ENCODE data around the gene SIGLEC6.

Gene SIGLEC6

DNA sequence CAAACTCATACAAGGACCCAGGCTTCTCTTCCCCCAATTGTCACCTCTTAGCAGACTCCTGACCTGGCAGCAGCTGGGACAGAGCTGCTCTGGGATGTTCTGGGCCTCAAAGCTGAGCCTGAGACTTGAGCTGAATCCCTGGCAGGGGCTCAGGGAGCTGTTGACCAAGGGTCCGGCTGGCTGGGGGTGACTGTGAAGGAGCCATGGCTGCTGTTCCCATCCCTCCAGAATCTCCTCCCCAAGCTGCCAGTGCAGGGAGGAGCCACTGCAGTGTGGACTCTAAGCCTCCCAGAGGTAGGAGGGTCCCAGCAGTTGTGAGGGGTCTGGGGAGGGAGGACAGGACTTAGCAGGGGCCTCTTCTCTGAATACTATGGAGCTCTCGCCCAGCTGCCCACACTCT is 2.2 kb downstream of the SIGLEC6 start:
- no peaks in the 10 kb centered on the region for H3K79me2 ChIP-seq (ENCODE audit: control insufficient read depth, insufficient read depth, low read length, unreplicated experiment)
- H3K27me3 ChIP-seq (ENCODE audit: insufficient read depth, low read length): peaks cover 35% of the 10 kb centered on the region
- no peaks in the 10 kb centered on the region for H3K36me3 ChIP-seq (ENCODE audit: insufficient read depth, low read length)
- H3K27ac ChIP-seq (ENCODE audit: low read depth, low read length): no peak overlapping the region
- H2AFZ ChIP-seq (ENCODE audit: low read length, unreplicated experiment): no peak overlapping the region
- no peak overlapping the region for H3K4me3 ChIP-seq (ENCODE audit: low read depth, low read length)
- H3K4me1 ChIP-seq (ENCODE audit: control insufficient read depth, insufficient read depth, low read length, unreplicated experiment): no peaks in the 10 kb centered on the region

DNA sequence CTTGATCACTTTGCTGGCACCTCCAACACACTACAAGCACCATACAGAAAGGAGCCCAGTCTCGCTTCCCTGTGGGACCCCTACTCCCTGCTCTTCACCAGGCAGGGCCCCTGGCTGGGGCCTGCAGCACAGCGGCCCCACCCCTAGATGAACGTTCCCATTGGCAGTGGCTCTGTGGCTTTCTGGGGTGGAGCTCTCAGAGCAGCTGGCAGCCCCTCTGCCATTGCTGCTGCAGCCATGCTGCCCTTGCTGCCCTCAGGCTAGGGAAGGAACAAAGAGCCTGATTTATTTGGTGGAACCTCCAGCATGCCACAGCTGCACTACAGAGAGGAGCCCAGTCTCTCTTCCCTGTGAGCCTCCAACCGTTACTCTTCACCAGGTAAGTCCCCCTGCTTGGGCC is 5.8 kb downstream of the SIGLEC6 start:
- peaks cover 15% of the 10 kb centered on the region for H3K27me3 ChIP-seq (ENCODE audit: insufficient read depth, low read length)
- H3K4me1 ChIP-seq (ENCODE audit: control insufficient read depth, insufficient read depth, low read length, unreplicated experiment): no peaks in the 10 kb centered on the region
- no peaks in the 10 kb centered on the region for H3K79me2 ChIP-seq (ENCODE audit: control insufficient read depth, insufficient read depth, low read length, unreplicated experiment)
- no peak overlapping the region for H3K4me3 ChIP-seq (ENCODE audit: low read depth, low read length)
- no peaks in the 10 kb centered on the region for H3K36me3 ChIP-seq (ENCODE audit: insufficient read depth, low read length)
- no peak overlapping the region for H3K27ac ChIP-seq (ENCODE audit: low read depth, low read length)
- no peak overlapping the region for H2AFZ ChIP-seq (ENCODE audit: low read length, unreplicated experiment)

DNA sequence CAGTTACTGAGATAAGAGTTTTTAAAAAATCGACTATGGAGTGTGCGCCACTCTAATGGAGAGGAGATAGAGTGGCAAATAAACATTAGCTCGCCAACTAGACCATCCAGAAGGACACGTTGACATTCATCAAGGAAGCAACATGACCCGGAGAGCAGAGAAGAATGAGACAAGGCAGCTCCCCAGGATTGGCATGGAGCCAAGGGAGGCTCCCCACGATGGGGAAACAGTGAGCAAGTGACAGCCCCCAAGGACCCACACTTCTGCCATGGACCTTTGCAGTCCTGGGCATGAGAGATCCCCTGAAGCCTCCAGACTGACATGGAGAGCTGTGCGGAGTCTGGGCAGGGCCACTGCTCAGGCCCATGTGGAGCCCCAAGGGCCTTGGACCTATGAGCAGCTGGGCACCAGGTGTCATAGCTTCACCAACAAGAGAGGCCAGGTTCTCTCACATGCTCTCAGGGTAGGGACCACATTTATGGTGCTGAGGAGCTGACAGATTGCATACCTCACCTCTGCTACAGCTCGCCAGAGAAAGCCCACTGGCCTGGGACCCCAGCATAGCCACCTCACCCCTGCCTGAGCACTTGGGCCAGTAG is 6.7 kb downstream of the SIGLEC6 start:
- Histone ChIP-seq H3K27me3 (ENCODE audit: insufficient read depth, low read length) (peaks cover 15% of the 10 kb centered on the region), H3K27ac (ENCODE audit: low read depth, low read length) (no peak overlapping the region), H3K4me1 (ENCODE audit: control insufficient read depth, insufficient read depth, low read length, unreplicated experiment) (no peaks in the 10 kb centered on the region), H2AFZ (ENCODE audit: low read length, unreplicated experiment) (no peak overlapping the region), H3K79me2 (ENCODE audit: control insufficient read depth, insufficient read depth, low read length, unreplicated experiment) (no peaks in the 10 kb centered on the region), H3K36me3 (ENCODE audit: insufficient read depth, low read length) (no peaks in the 10 kb centered on the region), H3K4me3 (ENCODE audit: low read depth, low read length) (no peak overlapping the region)

DNA sequence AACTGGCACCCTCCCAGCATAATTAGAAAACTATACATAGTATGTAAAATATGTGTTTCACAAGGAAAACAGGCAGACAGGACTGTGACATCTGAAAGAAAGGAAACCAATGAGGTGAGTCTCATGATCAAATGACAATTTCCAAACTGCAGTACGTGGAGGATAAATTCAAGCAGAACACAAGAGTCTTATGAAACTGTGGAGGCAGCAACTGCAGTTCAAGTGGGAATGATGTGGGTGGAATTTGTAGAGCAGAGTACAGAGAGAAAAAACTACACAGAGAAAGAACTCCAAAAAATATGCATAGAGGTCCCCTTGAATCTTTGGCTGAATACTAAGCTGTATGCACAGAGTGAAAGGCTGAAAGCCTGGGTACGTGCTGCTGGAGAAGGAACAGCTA is 9.7 kb downstream of the SIGLEC6 start:
- no peak overlapping the region for H3K27ac ChIP-seq (ENCODE audit: low read depth, low read length)
- H3K27me3 ChIP-seq (ENCODE audit: insufficient read depth, low read length): peaks cover 11% of the 10 kb centered on the region
- no peaks in the 10 kb centered on the region for H3K79me2 ChIP-seq (ENCODE audit: control insufficient read depth, insufficient read depth, low read length, unreplicated experiment)
- H3K36me3 ChIP-seq (ENCODE audit: insufficient read depth, low read length): no peaks in the 10 kb centered on the region
- no peak overlapping the region for H2AFZ ChIP-seq (ENCODE audit: low read length, unreplicated experiment)
- H3K4me1 ChIP-seq (ENCODE audit: control insufficient read depth, insufficient read depth, low read length, unreplicated experiment): no peaks in the 10 kb centered on the region
- H3K4me3 ChIP-seq (ENCODE audit: low read depth, low read length): no peak overlapping the region

DNA sequence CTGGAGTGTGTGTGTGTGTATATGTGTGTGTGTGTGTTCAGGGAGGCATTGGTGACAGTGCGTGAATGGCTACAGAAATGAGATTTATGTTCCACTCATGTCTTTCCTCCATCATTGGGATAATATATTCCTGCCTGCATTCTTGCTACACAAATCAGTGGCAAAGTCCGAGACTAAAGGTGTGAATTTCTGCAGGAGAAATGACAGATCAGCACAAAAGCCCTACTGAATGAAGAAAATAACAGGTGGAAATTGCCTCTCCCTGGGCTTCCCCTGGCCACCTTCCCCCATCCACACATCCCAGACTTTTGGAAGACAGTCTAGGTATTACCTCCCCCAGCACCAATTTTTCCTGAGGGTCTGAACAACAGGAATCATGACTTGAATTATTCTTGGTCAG is 10.1 kb downstream of the SIGLEC6 start:
- Histone ChIP-seq H3K27me3 (ENCODE audit: insufficient read depth, low read length) (peaks cover 11% of the 10 kb centered on the region), H3K27ac (ENCODE audit: low read depth, low read length) (no peak overlapping the region)

DNA sequence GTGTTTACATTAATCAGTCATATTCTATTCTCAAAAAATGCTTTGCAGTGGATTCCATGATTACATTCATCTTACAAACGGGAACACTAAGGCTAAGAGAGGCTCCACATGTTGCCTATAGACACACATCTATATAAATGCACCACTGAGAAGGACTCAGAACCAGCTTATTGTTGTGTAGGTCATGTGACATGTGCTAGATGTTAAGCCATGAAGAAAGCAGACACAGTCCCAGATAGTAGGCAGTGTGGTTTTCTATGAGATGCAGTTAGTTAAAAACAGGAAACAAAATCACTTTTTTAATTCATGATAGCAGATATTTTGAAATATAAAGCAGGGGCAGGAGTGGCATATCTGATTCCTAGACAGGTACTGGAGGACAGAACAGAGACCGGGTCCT is 10.7 kb downstream of the SIGLEC6 start:
- Histone ChIP-seq H3K4me3 (ENCODE audit: low read depth, low read length) (no peak overlapping the region), H3K27me3 (ENCODE audit: insufficient read depth, low read length) (peaks cover 11% of the 10 kb centered on the region), H3K27ac (ENCODE audit: low read depth, low read length) (no peak overlapping the region), H3K36me3 (ENCODE audit: insufficient read depth, low read length) (no peaks in the 10 kb centered on the region), H3K79me2 (ENCODE audit: control insufficient read depth, insufficient read depth, low read length, unreplicated experiment) (no peaks in the 10 kb centered on the region), H3K4me1 (ENCODE audit: control insufficient read depth, insufficient read depth, low read length, unreplicated experiment) (no peaks in the 10 kb centered on the region), H2AFZ (ENCODE audit: low read length, unreplicated experiment) (no peak overlapping the region)

More for the DNA sequence above, 10.1 kb downstream of the SIGLEC6 start:
- no peak overlapping the region for H3K4me3 ChIP-seq (ENCODE audit: low read depth, low read length)
- no peaks in the 10 kb centered on the region for H3K36me3 ChIP-seq (ENCODE audit: insufficient read depth, low read length)
- H3K79me2 ChIP-seq (ENCODE audit: control insufficient read depth, insufficient read depth, low read length, unreplicated experiment): no peaks in the 10 kb centered on the region
- H2AFZ ChIP-seq (ENCODE audit: low read length, unreplicated experiment): no peak overlapping the region
- no peaks in the 10 kb centered on the region for H3K4me1 ChIP-seq (ENCODE audit: control insufficient read depth, insufficient read depth, low read length, unreplicated experiment)

DNA sequence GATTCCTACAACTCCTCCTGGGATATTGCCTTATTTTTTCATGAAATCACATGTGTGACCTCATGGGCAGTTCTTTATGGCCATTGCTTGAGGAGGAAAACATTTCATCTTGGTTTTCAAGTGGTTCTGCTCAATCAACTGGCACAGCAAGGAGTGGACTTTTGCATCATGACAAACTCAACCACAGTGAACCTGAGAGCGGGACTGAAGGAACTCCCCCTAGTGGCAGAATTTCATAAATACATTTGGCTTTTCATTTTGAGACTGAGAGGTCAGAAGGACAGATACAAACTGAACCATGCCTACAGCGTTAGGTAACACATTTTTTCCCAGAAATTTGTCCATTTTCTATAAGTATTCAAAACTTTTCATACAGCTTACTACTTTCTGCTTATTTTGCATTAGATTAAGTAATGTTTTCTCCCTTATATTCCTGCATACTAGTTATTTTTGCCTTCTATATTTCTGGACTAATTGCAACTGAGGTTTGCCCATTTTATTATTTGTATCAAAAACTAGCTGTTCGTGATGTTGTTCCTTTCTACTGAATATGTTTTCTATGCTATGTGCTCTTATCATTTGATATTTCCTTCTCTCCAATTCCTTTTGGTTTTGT is 16.5 kb downstream of the SIGLEC6 start:
- Histone ChIP-seq H3K79me2 (ENCODE audit: control insufficient read depth, insufficient read depth, low read length, unreplicated experiment) (no peaks in the 10 kb centered on the region), H3K4me1 (ENCODE audit: control insufficient read depth, insufficient read depth, low read length, unreplicated experiment) (no peaks in the 10 kb centered on the region), H2AFZ (ENCODE audit: low read length, unreplicated experiment) (no peak overlapping the region), H3K27me3 (ENCODE audit: insufficient read depth, low read length) (peaks cover 34% of the 10 kb centered on the region), H3K4me3 (ENCODE audit: low read depth, low read length) (no peak overlapping the region), H3K36me3 (ENCODE audit: insufficient read depth, low read length) (no peaks in the 10 kb centered on the region), H3K27ac (ENCODE audit: low read depth, low read length) (no peak overlapping the region)

DNA sequence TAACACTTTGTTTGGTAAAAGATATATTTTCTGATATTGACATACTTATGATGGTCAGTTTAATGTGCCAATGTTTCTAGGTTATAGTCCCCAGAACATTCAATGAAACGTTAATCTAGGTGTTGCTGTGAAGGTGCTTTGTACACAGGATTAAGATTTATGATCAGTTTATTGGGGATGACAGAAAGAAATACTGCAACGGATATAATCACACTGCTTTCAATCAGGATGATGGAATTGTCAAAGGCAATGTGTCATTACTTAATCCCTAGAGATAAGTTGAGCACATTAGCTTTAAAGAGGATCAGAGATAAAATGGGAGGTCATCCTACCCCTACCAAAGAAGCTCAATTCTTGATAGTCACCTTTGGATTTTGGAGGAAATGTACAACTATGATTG is 17.5 kb downstream of the SIGLEC6 start:
- H3K27me3 ChIP-seq (ENCODE audit: insufficient read depth, low read length): peaks cover 38% of the 10 kb centered on the region
- no peaks in the 10 kb centered on the region for H3K4me1 ChIP-seq (ENCODE audit: control insufficient read depth, insufficient read depth, low read length, unreplicated experiment)
- no peak overlapping the region for H3K4me3 ChIP-seq (ENCODE audit: low read depth, low read length)
- no peaks in the 10 kb centered on the region for H3K36me3 ChIP-seq (ENCODE audit: insufficient read depth, low read length)
- no peak overlapping the region for H2AFZ ChIP-seq (ENCODE audit: low read length, unreplicated experiment)
- H3K79me2 ChIP-seq (ENCODE audit: control insufficient read depth, insufficient read depth, low read length, unreplicated experiment): no peaks in the 10 kb centered on the region
- H3K27ac ChIP-seq (ENCODE audit: low read depth, low read length): no peak overlapping the region

DNA sequence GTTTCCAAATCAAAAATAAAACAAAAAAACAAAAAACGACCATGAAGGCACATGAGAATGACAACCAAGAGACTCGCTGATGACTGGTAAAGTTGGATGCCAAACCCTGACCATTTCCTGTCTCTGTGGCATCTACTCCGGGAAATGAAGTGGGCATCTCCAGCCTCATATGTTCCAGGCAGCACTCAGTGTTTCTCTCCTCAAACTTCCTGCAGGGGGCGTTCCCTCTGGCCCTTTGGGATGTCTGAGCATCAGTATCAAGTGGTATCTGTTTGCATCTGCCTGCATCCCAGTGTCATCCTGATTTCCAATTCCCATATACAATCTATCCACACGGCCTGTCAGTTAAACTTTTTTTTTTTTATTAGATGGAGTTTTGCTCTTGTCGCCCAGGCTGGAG is 20.1 kb downstream of the SIGLEC6 start:
- H3K27ac ChIP-seq (ENCODE audit: low read depth, low read length): no peak overlapping the region
- no peak overlapping the region for H3K4me3 ChIP-seq (ENCODE audit: low read depth, low read length)
- H3K4me1 ChIP-seq (ENCODE audit: control insufficient read depth, insufficient read depth, low read length, unreplicated experiment): no peaks in the 10 kb centered on the region
- no peaks in the 10 kb centered on the region for H3K36me3 ChIP-seq (ENCODE audit: insufficient read depth, low read length)
- peaks cover 47% of the 10 kb centered on the region for H3K27me3 ChIP-seq (ENCODE audit: insufficient read depth, low read length)
- H2AFZ ChIP-seq (ENCODE audit: low read length, unreplicated experiment): no peak overlapping the region
- H3K79me2 ChIP-seq (ENCODE audit: control insufficient read depth, insufficient read depth, low read length, unreplicated experiment): no peaks in the 10 kb centered on the region

DNA sequence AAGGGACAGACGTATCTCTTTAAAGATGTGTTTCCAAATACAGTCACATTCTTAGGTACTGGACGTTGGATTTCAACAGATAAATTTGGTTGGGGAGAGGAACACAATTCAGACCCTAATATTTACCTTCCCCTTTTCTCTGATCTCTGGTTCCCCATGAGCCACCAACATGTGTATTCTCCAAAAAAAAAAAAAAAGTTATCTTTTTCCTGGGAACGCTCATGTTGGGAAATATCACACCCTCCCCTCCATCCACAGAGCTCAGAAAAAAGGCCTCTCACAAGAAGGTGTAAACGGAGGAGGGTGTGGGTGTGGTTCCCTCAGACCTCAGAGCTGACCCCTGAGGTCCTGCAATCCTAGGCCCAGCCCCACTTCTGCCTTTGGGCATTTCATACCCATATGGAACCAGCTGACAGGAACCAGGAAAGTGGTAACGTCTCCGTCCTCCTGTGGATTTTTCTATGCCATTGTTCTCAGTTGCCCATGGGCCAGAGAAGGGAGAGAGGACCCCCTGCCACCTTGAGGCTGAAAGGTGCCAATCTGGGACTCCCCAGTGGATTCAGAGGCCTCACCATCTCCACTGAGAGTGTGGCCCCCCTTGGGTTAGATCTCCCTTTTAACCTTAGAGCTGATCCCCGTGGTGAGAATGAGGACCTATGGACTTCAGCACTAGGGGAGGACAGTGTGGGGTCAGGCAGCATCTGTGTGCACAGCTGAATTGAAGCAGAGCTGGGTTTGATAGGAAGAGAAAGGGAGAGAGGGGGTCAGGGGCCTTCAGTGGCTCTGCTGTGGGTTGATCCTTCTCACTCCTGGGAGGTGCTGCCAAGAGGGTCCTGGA is 21.4 kb downstream of the SIGLEC6 start:
- Histone ChIP-seq H2AFZ (ENCODE audit: low read length, unreplicated experiment) (no peak overlapping the region), H3K4me1 (ENCODE audit: control insufficient read depth, insufficient read depth, low read length, unreplicated experiment) (no peaks in the 10 kb centered on the region), H3K27me3 (ENCODE audit: insufficient read depth, low read length) (peaks cover 47% of the 10 kb centered on the region)

More for the DNA sequence above, 21.4 kb downstream of the SIGLEC6 start:
- Histone ChIP-seq H3K4me3 (ENCODE audit: low read depth, low read length) (no peak overlapping the region), H3K79me2 (ENCODE audit: control insufficient read depth, insufficient read depth, low read length, unreplicated experiment) (no peaks in the 10 kb centered on the region), H3K27ac (ENCODE audit: low read depth, low read length) (no peak overlapping the region), H3K36me3 (ENCODE audit: insufficient read depth, low read length) (no peaks in the 10 kb centered on the region)

Data from ACC112 (cell line).